Colon (tissue), 2 donors: ENCODE data around the gene CFAP77.

Source experiments
- FAIRE-seq: peaks from 2 replicates; lab custom pipeline; 2012; peaks lifted over from hg19 to GRCh38; lab: Jason Lieb, UNC
- donor health status: control.
- donor health status: control.

The CFAP77 gene

DNA sequence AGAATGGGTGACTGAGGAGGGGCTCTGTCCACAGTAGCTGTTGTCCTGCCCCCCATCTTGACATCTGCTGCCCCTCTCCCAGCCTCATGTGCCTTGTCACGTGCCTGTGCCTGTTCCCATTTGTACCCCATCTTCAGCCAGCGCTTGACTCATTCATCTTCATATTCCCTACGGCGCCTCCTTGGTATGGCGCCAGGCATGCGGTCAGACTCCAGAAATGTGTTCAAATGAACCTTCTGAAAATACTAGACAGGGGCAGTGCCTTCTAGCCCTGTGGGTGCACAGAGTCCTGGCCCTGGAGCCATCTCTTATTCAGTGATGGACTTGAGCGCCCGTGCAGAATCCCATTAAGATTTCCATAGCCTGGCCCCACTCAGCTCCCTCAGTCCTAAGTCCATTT, 46.2 kb downstream of the CFAP77 start:
- FAIRE-seq: no peak

DNA sequence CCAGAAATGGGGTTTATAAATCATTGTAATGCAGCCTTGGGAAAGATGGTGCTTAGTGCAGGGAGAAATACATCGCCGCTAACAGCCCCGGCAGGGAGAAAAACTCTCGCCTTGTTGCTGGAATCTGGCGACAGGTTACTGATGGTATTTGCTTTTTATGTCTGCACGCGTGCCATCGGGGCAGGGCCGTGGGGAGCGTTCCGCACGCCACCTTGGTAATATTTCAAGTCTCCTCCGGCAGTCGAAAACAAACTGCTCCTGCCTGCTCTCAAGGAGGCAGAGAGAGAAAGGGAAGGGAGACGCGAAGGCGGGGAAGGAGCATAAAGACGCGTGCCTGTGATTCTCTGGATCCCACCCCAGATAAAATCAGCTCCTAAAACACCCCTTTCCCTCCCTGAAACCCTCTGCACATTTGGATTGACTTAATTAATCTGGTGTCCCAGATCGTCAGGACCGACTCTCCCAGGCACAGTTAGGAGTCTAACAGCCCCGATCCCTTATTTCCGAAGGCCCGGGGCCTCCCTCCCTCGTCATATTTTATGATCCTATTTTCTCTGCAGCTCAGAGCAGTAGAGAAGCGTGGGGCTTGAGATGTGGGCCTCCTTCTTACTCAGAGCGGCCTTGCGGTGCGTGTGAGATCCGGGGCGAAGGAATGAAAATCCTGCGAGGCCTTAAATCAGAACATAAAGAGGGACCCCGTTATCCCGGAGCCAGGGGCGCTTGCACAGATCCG, 47.7 kb downstream of the CFAP77 start:
- no peak for FAIRE-seq

DNA sequence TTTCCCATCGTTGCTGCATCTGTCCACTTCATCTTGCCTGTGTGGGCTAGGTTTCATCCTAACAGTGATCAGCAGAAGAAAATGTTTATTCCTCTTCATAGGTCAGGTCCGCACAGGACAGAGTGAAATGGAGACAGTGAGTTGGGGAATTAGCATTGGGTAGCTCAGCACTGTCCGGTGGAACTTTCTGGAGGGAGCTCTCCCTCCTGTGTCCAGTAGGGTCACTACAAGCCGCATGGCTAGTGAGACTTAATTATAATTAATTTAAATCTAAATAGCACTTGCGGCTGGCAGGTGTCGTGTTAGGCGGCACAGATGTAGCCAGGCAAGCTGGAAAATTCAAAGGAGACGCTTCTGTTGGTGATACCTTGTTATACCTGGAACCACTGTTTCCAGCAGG, 48.4 kb downstream of the CFAP77 start:
- no peak for FAIRE-seq

DNA sequence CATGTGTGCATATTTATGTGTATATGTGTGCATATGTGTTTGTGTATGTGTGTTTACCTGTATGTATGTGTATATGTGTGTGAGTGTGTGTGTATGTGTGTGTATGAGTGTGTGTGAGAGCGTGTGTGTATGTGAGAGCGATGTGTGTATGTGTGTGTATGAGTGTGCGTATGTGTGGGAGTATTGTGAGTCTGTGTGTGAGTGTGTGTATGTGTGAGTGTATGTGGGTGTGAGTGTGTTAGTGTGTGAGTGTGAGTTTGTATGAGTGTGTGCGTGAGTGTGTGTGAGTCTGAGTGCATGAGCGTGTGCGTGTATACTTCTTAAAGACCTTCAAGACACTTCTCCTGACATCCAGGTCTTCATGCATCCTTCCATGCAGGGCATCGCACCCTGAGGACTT, 49.6 kb downstream of the CFAP77 start:
- FAIRE-seq: no peak

DNA sequence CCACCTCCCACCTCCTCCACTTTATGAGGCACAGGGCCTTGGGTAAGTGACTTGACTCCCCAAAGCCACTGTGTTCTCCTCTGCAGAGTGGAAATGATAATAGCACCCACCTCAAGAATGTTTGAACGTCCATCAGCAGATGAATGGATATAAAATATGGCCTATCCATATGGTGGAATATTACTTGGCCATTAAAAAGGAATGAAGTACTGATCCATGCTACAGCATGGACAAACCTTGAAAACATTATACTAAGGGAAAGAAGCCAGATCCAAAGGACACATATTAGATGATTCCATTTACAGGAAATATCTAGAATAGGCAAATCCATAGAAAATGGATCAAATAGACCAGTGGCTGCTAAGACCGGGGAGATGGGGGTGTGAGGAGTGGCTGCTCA, 50.2 kb downstream of the CFAP77 start:
- FAIRE-seq: no peak

GRCh38 chr9:132461281-132461896, 51.4 kb downstream of the CFAP77 start:
- FAIRE-seq: no peak

DNA sequence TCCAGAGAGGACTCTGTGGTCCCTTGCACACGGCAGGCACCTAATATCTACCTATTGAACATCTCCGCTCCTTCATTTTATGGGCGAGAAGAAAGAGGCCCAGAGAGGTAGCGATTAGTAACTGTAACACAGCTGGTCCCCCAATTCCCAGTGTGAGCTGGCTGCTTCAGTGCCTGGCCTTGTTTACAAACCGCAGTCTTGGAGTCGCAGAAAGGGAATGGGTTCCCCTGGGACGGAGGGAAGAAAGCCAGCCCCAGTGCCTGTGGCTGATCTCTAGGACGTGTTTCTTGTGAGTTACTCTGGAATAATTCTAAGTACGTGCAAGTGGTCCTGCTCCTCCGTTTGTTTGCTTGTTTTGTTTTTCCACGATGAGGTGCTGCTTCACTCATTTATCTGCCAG, 52.0 kb downstream of the CFAP77 start:
- no peak for FAIRE-seq

DNA sequence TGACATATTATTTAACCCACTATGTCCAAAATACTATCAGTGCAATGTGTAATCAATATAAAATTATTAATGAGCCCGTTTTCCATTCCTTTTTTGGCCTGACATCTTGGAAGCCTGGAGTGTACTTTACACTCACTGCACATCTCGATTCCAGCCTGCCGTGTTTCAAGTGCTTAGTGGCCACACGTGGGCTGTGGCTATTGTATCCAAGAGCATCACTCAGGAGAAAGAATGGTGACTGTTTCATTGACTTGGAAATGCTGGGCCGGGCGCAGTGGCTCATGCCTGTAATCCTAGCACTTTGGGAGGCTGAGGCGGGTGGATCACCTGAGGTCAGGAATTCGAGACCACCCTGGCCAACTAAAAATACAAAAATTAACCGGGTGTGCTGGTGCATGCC, 54.5 kb downstream of the CFAP77 start:
- FAIRE-seq: no peak

DNA sequence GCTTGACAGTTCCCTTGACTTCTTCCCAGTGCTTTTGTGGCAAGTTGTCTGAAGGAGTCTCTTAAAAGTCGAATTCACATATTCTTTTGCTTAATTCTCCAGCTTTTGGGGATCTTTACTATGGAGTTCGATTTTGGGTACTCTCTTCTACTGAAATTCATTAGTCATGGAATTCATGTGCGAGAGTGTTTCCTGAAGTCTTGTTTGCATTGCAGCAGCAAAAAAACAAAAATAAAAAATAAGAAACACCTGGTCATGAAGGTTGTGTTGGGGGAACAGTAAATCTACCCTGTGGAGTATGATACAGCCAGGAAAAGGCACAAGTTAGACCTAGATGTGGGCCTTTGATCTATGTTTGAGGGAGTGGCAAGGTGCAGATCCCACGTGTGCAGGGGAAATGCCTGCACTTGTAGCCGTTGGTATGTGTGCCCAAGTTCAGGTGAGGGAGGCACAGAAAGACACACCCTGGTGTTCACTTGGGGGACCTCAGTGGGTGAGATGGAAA, 55.2 kb downstream of the CFAP77 start:
- no peak for FAIRE-seq

GRCh38 chr9:132472199-132472598, 62.2 kb downstream of the CFAP77 start:
- no peak for FAIRE-seq

- FAIRE-seq: no peak
Measured at GRCh38 chr9:132472599-132472998, 62.6 kb downstream of the CFAP77 start.

- no peak for FAIRE-seq
Measured at GRCh38 chr9:132474253-132474652, 64.2 kb downstream of the CFAP77 start.

GRCh38 chr9:132478353-132479050, 68.5 kb downstream of the CFAP77 start:
- no peak for FAIRE-seq

DNA sequence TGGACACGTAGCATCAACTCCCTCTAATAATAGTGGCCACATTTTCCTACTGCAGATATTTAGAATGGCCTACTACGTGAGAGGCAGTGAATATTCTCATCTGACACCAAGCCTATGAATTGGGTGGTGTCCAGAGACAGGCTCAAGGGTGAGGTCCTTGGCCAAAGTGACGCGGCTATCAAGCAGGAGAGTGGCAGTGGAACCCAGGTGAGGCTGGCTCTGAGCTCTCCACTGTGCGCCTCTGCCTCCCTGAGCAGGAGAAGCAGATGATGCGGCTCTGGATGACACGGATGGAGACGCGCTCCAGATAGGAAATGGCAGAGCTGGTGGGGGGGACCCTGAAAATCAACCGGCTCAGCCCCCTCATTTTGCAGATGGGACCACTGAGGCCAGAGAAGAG, 69.7 kb downstream of the CFAP77 start:
- FAIRE-seq: no peak

- FAIRE-seq: no peak
Measured at GRCh38 chr9:132481053-132481849, 71.2 kb downstream of the CFAP77 start.

DNA sequence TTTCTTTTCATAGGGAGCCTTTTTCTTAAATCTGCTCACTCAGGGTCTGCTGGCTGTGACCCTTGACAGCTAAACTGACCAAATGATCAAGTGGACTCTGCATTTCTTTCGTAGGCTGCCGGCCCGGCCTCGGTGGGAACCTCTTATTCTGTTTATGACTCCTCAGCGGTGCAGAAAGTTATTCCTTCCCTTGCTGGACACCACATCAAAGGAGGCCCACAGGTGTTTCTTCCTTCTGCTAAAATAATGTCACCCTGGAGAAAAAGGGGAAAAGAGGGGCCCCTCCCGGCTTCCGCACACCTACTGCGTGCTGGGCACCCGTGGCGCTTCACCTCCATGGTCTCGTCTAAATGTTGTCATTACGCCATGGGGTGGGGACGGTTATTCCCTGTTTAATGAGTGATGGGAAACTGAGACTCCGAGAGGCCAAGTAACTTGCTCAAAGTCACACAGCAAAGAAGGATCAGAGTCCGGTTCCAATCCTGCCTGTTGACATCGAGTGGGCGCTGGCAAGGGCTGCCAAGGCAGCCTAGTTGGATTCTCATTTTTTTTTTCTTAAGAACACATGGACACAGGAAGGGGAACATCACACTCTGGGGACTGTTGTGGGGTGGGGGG, 72.3 kb downstream of the CFAP77 start:
- FAIRE-seq: no peak

DNA sequence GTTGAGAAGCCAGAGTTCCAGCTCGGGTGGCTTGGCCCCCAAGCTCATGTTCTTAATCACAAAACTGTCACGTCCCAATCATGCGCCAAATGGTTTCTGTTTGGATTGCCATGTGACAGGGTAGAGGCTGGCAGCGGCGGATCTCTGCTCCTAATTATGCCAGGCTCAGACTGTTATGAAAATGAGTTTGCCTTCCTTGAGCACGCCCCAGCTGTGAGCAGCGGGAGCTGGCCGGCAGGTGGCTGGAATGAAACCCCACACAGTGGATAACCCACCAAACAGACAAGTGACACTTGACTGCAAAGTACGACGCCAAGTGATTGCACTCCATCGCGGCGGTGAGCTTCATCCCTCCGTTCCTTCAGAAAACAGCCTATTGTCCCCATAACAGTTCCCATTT, 75.4 kb downstream of the CFAP77 start:
- FAIRE-seq: no peak

GRCh38 chr9:132486706-132487350, 76.8 kb downstream of the CFAP77 start:
- FAIRE-seq: no peak

GRCh38 chr9:132487351-132487791, 77.4 kb downstream of the CFAP77 start:
- FAIRE-seq: no peak

DNA sequence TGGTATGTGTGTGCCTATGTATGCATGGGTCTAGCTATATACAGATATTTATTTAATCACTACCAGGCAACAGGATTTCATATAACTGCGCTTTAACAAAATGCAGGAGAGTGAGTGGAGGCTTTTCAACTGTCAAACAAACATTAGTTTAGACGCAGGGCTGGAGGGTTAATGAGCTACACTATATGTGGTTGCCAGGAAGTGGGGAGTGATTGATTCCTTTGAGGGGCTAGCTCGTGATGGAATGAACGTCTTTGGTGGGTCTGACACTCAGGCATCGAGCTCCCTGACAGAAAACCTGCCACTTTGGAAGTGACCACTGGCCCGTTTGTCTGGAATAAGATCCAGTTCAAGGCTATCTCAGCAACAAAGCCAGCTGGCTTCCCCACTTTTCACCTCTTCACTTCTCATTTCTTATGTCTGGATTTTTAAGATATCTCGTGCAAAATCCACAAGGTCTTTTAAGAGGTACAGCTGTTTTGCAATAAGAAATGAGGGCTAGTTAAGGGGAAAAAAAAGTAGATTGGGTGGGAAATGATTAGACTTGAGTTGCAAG, 78.0 kb downstream of the CFAP77 start:
- no peak for FAIRE-seq

GRCh38 chr9:132488626-132489025, 78.6 kb downstream of the CFAP77 start:
- FAIRE-seq: no peak
